Inflammatory macrophage treated with lipopolysaccharide for 4 hours (primary cell): Measurements from ENCODE around the gene FERD3L.

Source experiments
- DNase-seq: peaks from one replicate; pipeline ENCODE4 v3.0.0-alpha.2; 2020

The FERD3L gene

DNA sequence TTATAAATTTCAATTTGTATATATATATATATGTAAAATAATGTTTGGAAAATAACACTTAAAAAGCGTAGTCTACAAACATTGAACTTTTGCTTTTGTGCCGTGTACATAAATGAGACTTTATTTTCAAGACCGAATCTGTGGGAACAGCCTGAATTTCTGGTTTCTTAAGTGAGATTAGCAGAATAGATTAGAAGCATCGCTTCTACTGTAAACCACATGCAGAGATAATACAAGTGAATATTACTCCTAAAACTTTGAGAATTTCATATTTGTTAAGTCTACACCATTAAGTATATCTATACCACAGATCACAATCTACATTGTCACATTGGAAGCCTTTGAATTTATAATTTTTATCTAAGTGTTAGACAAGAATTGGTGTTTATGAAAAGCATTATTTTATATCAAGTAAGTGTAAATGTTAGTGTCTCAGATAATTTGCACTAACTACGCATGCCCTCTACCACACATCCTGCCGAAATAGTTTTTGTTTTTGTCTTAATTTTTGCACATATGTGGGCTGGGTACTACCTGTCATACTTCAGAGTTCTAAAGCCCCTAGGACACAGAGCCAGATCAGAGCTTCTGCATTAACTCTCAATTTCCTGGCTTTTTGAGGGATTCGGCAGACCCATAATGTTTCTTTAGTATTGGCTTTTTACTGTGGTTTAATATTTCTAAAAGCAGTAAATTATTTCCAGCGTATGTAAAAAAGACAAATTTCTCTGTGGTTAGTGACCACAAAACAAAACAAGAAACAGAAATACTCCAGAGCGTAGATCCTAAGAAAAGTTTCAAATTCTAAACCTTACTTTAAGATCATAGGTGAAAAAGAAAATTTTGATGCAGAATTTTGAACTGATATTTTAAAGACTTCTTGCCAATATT, 47.8 kb downstream of the FERD3L start:
- DNase-seq, result no peak

DNA sequence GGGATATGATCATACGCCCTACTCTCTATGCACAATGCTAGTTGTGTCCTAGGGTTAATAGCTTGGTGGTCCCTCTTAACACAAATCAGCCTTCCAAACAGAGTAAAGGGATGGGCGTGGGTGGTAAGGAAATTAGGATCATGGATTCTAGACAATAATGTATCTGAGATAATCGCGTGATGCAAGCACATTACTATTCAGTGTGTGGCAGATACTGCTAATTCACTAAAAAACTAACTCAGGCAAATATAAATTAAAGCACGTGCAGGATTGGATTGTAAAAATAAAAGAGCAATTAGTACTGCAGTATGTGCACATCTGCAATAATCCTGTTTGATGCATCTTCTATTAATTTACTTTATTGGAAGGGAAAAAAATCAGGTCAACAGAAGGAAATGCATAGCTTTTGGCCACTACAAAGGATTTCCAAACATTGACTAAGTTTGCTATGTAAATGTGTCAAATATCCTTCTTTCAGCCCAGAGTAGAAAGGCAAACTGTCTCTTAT, 49.8 kb downstream of the FERD3L start:
- DNase-seq, result no peak
